GM19468 (cell line): ENCODE measurements around the gene CCL3.
"Not testable (repeated sequence)": the region's sequence is repeated elsewhere in the genome, so short reads cannot be mapped to it uniquely, and the experiment has no call there.

Experiments
- ATAC-seq: cut with Tn5 transposase; IDR thresholded peaks from one replicate; pipeline ENCODE4 v1.9.1; 2021; ENCODE audit warnings: mild to moderate bottlenecking, moderate library complexity, moderate number of reproducible peaks; ENCODE audit not compliant: unreplicated experiment; ENCODE audit errors: extremely low read depth

Gene CCL3

DNA sequence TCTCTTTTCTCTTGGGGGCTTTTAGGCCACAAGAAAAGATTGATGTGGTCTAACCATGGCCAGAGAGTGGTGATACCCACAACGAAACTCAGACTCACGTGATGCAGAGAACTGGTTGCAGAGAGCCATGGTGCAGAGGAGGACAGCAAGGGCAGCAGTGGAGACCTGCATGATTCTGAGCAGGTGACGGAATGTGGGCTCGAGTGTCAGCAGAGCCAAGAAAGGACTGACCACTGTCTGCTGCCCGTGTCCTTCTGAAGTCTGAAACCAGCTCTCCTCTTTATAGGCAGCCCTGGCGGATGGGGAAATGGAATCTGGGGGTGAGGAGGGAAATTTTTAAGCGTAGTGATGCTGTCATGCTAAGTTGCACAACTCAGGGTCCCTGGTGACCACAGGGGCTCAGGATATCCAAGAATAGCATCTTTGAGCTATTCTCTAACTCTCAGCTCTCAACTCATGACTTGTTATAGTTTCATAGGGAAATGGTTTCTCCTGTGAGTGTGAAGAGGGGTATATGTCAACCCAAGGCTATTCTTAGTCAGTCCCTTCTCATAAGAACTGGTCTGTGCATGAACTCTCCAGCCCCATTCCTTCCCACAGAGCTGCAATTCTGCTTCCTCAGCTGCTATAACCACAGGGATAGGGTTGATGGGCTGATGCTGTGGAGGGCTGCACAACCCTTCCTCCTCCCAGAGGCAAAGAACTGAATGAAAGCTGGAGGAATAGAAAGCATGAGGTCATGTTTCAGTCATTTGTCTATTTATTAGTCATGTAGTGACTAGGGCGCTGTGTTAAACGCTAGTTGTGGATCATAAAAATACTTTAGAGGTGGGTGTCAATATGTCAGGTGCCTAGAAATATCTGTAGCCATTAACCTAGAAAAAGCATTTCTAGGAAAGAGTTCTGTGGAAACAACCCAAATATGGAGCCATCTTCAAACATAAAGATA, at the start of gene CCL3:
Gene CCL3 (minus strand): TSS at position 256 of the 949 bp plus-strand sequence. CDS start 85 bp downstream, at position 171.
- ATAC-seq = peak; percentile 68

DNA sequence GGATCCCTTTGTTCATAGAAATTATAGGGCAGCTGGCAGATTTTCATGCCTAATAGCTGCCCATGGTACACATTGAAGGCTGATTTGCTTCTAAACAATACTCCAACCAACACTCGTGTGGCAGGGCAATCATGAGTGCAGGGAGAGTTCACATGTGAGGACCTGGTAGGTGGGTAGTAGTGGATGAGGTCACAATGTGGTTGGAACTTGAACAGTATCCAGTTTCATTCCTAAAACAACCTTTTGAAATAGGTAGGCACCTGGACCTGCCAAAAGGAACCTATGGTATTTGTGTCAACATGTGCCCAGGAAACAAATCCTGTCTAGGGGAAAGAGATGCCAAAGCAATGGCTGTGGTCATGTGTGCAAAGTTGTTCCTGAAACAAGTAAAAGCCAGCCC, 46.5 kb upstream of the CCL3 start:
- ATAC-seq = no peak

- no peak for ATAC-seq
Measured at GRCh38 chr17:36136036-36136435, 46.1 kb upstream of the CCL3 start.

DNA sequence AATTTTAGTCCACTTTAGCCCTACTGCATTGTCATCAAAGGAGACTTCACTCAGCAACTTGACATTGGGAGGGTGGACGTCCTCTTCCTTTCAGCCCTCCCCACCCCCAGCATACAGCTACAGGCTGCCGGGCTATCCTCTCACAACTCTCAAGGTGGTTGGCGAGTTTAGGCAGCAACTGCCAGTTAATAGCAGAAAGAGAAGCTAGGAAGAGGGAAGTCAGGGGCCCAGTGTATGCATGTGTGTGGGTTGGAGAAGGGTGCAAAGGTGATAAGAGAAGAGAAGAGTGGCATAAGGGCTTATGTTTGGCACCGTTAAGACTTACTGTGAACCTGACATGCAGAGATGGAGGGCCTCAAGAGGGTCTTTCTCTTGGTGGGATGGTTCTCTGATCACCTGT, 45.5 kb upstream of the CCL3 start:
- no peak for ATAC-seq

GRCh38 chr17:36133602-36134236, 43.8 kb upstream of the CCL3 start:
- no peak for ATAC-seq

DNA sequence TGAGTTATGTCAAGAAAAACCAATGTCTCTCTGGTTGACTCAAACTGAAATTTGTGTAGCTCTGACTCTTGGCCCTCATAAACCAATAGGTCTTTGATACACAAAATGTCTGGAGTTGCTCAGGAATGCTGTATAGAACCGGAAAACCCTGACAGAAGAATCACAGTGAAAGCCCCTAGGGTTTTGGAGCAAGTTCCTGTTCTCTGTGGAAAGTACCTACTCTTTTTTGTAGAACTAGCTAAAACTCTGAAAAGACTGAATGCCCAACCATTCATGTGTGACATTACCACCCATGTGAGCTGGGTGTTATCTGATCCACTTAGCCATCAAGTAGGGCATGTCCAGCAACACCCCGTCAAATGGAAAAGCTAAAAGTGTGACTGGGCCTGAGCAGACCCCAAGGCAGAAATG, 42.5 kb upstream of the CCL3 start:
- ATAC-seq = no peak

- no peak for ATAC-seq
Measured at GRCh38 chr17:36131931-36132330, 42.0 kb upstream of the CCL3 start.

GRCh38 chr17:36131421-36131820, 41.5 kb upstream of the CCL3 start:
- no peak for ATAC-seq

GRCh38 chr17:36130346-36130745, 40.4 kb upstream of the CCL3 start:
- ATAC-seq = no peak

DNA sequence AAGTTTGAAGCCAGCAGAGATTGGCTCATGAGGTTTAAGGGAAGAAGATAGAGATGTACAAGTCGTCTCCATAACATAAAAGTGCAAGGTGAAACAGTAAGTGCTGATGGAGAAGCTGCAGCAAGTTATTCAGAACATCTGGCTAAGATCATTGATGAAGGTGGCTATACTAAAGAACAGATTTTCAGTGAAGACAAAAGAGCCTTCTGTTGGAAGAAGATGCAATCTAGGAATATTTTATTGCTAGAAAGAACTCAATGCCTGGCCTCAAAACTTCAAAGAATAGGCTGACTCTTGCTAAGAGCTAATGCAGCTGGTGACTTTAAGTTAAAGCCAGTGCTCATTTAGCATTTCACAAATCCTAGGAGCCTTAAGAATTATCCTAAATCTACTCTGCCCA, 39.7 kb upstream of the CCL3 start:
- ATAC-seq = no peak

DNA sequence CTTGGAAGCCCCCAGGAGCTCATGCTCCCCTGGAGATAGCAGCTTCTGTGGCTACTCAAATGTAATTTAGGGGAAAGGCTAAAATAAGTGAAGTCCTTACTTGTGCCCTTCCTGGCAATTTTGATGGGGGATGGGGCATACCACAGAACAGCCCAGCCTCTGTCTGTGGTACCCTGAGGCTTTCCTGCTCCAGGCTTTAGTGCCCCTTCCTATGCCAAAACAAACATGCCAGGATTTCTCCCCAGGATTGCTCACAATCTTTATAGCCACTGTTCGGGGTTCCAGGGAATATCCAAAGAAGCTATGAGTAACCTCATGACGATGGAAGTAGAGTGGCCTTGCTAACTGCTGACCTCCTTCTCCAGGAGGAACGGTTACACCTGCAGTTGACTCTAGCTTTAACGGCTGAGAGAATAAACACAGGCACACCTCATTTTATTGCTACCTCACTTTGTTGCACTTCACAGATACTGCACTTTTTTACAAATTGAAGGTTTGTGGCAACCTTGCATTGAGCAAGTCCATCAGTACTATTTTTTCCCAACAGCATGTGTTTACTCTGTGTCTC, 38.6 kb upstream of the CCL3 start:
- no peak for ATAC-seq

GRCh38 chr17:36127911-36128310, 38.0 kb upstream of the CCL3 start:
- ATAC-seq = no peak

- ATAC-seq = no peak
Measured at GRCh38 chr17:36127199-36127893, 37.4 kb upstream of the CCL3 start.

DNA sequence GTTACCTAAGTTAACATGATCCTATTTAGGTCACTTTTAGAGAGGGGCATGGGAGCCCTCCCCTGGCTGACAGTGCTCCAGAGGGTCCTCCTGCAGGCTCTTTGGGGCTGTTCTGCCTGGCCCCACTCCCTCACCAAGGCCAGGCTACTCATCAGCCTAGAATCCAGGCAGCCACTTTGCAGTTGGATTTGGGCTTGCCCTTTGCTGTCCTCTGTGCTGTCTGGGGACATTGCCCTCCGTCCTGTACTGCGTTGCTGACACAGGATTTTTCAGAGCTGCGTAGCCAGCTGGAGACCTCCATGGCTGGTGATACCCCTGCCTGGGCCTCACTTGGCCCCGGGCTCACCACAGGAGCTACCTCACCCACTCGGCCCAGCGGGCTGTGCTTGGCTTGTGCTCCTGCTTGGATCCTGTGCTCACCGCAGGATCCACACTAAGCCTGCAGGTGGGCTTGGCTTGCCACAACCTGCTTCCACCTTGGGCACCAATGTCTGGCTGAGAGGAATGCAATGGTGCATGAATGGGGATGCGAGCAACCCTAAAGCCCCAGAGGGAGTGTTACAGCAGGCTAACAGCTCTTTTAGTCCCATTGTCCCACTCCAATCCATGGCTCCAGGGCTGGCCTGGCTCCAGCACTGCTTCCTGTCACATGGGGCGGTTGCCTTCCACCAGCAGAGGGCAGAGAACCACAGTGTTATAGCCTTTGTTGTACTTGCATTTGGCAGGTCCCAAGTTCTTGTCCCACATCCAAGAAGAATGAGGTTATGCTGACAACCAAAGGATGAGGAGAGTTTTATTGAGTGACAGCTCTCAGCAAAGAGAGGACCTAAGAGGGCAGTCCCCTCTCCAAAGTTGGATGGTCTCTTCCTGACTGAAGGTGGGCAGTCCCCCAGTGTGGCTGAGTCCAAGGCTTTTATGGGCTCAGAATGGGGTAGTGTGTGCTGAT, 35.2 kb upstream of the CCL3 start:
- no peak for ATAC-seq

GRCh38 chr17:36123431-36123830, 33.5 kb upstream of the CCL3 start:
- ATAC-seq = no peak

- ATAC-seq = not testable (repeated sequence)
Measured at GRCh38 chr17:36121099-36121498, 31.2 kb upstream of the CCL3 start.

DNA sequence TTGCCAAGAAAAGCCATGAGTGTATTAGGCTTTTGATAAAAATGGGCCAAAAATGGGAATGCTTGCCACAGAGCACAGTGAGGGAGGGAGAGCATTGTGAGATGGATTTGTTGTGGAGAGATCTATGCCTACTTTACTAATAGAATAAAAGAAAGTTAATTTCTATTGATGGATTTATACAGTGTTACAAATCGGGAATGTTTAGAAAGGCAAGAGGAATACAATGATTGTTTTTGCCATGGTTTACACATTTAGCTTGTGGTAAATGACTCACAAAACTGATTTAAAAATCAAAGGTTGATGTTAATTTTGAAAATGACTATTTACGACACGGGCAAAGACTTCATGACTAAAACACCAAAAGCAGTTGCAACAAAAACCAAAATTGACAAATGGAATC, 30.3 kb upstream of the CCL3 start:
- ATAC-seq = no peak

GRCh38 chr17:36118477-36119353, 28.8 kb upstream of the CCL3 start:
- ATAC-seq = no peak
